Measurements from ENCODE around the gene TGFBR2. TPM values are rescaled to one million over a fixed set of nuclear protein-coding genes. Genes with fewer than 3 reads are reported as not detected.
A peak's percentile ranks its signal among the peaks of the same experiment; 100 is the strongest.

TGFBR2 gene
- 119 and 393 TPM in 2 replicates for total RNA-seq (ENCODE audit: low replicate concordance)

DNA sequence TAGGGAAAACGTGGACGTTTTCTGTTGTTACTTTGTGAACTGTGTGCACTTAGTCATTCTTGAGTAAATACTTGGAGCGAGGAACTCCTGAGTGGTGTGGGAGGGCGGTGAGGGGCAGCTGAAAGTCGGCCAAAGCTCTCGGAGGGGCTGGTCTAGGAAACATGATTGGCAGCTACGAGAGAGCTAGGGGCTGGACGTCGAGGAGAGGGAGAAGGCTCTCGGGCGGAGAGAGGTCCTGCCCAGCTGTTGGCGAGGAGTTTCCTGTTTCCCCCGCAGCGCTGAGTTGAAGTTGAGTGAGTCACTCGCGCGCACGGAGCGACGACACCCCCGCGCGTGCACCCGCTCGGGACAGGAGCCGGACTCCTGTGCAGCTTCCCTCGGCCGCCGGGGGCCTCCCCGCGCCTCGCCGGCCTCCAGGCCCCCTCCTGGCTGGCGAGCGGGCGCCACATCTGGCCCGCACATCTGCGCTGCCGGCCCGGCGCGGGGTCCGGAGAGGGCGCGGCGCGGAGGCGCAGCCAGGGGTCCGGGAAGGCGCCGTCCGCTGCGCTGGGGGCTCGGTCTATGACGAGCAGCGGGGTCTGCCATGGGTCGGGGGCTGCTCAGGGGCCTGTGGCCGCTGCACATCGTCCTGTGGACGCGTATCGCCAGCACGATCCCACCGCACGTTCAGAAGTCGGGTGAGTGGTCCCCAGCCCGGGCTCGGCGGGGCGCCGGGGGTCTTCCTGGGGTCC, at the start of gene TGFBR2:
Gene TGFBR2 (plus strand): TSS at position 301 of the 731 bp plus-strand sequence. CDS start 283 bp downstream, at position 584.
- DNase-seq (ENCODE audit: low read depth) = peak; percentile 99
- TF ChIP-seq, protein P1, sequence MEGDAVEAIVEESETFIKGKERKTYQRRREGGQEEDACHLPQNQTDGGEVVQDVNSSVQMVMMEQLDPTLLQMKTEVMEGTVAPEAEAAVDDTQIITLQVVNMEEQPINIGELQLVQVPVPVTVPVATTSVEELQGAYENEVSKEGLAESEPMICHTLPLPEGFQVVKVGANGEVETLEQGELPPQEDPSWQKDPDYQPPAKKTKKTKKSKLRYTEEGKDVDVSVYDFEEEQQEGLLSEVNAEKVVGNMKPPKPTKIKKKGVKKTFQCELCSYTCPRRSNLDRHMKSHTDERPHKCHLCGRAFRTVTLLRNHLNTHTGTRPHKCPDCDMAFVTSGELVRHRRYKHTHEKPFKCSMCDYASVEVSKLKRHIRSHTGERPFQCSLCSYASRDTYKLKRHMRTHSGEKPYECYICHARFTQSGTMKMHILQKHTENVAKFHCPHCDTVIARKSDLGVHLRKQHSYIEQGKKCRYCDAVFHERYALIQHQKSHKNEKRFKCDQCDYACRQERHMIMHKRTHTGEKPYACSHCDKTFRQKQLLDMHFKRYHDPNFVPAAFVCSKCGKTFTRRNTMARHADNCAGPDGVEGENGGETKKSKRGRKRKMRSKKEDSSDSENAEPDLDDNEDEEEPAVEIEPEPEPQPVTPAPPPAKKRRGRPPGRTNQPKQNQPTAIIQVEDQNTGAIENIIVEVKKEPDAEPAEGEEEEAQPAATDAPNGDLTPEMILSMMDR (IDR thresholded peaks at IDR 0.05; ENCODE audit: insufficient read depth, low read length) = peak; percentile 10
- peak within 1 kb of the TSS; percentile 96 for H3K4me3 ChIP-seq (ENCODE audit: low read depth, low read length)

DNA sequence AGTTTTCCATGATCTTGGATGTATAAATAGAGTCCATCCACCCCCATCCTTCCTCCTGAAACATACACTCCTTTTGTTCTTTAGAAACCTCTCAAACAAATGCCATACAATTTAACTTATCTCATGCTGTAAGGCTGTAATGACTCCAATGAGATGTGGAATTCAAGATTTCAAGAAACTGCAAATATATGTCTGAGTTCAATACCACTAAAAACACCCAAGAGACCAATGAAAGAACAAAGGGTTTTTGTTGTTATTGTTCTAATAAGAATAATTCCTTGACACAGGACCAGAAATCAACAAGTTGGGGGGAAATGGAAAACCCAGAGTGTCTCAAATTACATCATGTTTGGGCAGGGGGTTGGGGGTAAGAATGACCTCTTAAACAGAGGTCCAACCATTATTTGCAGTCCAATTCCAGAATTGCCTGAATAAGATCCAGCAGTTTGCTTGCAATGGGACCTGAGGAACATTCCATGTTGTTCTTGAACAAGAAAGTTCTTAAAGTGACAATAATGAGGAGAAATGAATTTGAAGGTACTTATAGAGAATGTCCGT, 48.6 kb upstream of the TGFBR2 start:
- TF ChIP-seq, protein P1 (IDR thresholded peaks at IDR 0.05; ENCODE audit: insufficient read depth, low read length) = no peak
- DNase-seq (ENCODE audit: low read depth) = no peak
- no peak overlapping the region for H3K4me3 ChIP-seq (ENCODE audit: low read depth, low read length)

DNA sequence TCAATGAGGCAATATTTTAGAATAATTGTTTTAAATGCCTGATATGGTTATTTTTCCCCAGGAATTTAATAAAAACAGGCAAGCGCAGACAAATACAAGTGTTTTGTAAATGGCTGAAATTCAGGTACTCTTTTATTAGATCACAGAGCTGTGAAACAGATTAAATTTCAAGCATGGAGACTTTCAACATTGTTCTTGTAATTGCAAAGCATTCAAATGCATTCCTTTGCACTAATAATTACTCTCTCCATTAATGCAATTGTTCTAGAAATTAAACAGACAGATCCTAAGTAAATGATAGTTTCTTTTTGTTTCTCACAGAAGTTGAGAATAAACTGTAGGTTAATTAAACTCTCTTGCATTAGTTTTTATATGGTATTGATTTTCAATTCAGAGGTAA, 42.4 kb upstream of the TGFBR2 start:
- no peak overlapping the region for H3K4me3 ChIP-seq (ENCODE audit: low read depth, low read length)
- TF ChIP-seq, protein P1 (IDR thresholded peaks at IDR 0.05; ENCODE audit: insufficient read depth, low read length) = no peak
- no peak for DNase-seq (ENCODE audit: low read depth)

DNA sequence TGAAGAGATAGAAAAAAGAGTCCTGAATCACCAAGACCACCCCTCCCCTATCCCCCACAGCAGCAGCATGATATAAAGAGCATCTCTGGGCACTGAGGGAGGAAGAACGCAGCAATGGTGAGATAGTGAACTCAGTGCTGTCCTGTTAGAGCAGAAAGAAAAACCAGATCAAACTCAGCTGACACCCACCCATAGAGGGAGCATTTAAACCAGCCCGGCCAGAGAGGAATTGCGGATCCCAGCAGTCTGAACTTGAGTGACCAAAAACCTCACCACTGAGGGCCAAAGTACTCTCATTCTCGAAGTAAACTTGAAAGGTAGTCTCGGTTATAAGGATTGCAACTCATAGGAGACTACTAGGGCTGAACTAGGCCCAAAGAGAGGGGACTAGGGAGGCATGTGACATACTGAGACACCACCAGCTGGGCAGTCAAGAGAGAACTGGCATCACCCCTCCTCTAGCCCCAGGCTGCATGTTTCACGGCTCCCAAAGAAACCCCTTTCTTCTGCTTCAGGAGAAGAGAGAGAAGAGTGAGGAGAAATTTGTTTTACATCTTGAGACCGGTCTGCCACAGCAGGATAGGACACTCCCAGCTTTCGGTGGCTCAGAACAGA, 39.2 kb upstream of the TGFBR2 start:
- TF ChIP-seq, protein P1 (IDR thresholded peaks at IDR 0.05; ENCODE audit: insufficient read depth, low read length) = no peak
- no peak overlapping the region for H3K4me3 ChIP-seq (ENCODE audit: low read depth, low read length)
- DNase-seq (ENCODE audit: low read depth) = no peak

DNA sequence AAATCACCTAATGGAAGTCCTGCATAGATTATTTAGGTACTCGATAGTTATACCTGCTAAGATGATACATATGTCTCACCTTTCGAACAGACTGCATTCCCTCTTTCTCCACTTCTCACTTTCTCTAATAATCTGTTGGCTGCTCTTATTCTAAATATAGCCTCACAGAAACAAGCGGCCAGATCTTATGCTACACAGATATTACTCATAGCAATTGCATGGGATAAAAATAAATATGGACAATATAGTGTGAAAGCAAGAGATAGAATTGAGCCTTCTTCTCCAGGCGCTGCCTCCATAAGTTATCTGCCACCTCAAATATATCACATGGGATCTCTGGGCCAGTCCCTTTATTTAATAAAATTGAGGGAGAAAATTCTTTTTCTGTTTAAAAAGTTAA, 29.5 kb upstream of the TGFBR2 start:
- no peak overlapping the region for H3K4me3 ChIP-seq (ENCODE audit: low read depth, low read length)
- TF ChIP-seq, protein P1 (IDR thresholded peaks at IDR 0.05; ENCODE audit: insufficient read depth, low read length) = no peak
- peak; percentile 15 for DNase-seq (ENCODE audit: low read depth)

DNA sequence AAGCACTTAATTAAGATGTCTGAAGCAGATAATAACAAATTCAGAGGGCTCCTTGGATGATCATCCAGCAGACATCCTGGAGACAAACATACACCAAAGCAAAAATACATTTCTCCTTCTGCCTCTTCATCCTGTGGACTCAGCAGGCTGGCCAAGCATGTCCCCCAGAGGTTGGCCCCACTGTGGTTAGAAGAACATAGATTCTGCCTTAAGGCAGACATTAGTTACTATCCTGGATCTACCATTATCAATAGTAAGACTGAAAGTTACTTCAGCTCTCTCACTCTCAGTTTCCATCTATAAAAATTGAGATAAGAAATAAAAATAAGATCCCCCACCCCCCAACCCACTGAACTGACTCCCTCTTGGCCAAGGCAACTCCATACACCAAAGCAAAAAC, 28.6 kb upstream of the TGFBR2 start:
- DNase-seq (ENCODE audit: low read depth) = no peak
- no peak overlapping the region for H3K4me3 ChIP-seq (ENCODE audit: low read depth, low read length)
- TF ChIP-seq, protein P1 (IDR thresholded peaks at IDR 0.05; ENCODE audit: insufficient read depth, low read length) = no peak

Measured in fibroblast of the aortic adventitia (primary cell).